ENCODE measurements around the gene NPTN.
A peak's percentile ranks its signal among the peaks of the same experiment; 100 is the strongest.
"Not testable (repeated sequence)": the region's sequence is repeated elsewhere in the genome, so short reads cannot be mapped to it uniquely, and the experiment has no call there.

The NPTN gene

GRCh38 chr15:73633111-73633990 is at the start of gene NPTN:
NPTN (minus strand) TSS chr15:73633389; CDS start chr15:73633215, 174 bp downstream.
- peak; percentile 65 for DNase-seq

- DNase-seq: no peak
Measured at GRCh38 chr15:73682600-73683090, 49.5 kb upstream of the NPTN start.

DNA sequence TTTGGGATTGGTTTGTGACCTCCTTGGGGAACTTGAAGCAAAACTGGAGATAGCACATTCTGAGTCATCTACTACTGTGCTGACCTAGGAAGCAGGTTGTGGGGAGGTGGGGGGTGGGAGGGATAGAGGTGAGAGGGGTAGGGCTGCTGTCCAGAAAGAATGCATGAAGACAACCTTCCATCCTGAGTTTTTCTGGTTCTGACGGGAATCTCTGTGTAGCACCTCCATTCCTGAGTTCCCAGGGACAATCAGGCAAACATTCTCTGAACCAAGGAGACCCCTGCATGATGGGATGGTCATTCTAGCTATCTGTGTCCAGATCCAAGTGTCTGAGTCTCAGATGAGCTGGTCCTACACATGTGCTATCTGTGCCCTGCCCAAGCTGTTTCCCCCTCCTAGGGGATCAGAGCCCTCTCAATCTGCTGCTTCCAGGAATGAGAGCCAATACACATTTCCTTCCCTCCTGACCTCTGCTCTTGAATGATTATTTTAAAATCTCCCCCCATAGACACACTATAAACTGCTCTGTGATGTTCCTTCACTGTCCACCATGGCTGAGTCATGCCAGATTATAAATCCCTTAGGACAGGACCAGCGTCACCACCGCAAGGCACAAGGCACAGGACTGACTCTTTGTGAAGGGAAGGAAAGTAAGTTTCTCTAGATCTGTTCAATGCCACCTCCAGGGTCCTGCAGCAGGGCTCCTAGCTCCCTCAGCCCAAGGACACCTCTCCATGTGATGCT is 48.8 kb upstream of the NPTN start:
- DNase-seq: no peak

GRCh38 chr15:73681063-73681462 is 47.9 kb upstream of the NPTN start:
- DNase-seq: no peak

DNA sequence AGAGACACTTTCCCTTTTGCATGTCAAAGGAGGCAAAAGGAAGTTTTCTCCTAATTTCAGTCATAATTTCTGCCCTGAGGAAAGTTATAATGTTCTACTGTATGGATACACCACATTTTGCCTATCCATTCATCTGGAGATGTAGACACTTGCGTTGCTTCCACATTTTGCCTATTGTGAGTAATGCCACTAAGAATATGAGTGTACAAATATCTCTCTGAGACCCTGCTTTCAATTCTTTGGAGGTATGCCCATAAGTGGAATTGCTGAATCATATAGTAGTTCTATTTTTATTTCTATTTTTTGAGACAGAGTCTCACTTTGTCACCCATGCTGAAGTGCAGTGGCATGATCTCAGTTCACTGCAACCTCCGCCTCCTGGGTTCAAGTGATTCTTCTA is 47.4 kb upstream of the NPTN start:
- DNase-seq: no peak

- DNase-seq: no peak
Measured at GRCh38 chr15:73679964-73680363, 46.8 kb upstream of the NPTN start.

GRCh38 chr15:73679180-73679579 is 46.0 kb upstream of the NPTN start:
- no peak for DNase-seq

DNA sequence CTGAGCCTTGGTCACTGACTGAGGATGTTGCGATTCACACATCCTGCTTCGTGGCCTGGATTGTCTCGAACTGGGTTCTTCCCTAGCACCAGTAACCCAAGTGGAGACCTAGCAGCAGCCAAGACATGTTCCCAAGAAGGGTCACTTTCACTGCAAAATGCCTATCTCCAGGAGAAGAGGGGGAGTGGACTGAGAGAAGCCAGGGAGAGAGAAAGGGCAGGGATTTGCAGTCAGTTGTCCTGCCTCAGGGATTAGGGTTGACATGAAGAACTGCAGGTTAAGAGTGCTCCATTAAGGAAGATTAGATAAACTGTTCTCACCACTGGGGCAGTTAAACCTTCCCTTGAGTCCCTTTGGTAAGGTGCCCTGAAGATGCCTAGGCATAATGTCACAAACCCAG is 45.3 kb upstream of the NPTN start:
- DNase-seq: no peak

DNA sequence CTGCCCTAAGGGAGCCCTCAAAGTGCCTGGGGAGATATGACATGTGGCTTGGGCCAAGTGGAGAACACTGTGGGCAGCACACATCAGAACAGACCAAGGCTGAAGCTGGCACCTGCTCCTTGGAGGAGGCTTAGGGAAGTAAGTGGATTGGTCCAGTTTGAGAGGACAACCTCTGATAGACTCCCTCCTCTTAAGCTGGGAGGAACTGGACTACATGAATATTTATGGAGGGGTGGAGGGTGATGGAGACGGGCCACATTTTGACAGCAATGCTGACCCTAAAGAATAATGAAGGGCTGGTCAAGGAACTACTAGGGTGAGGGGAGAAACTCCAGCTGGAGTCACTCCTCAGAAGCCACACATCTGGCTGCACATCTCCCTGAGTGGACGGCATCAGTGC is 44.5 kb upstream of the NPTN start:
- DNase-seq: no peak

DNA sequence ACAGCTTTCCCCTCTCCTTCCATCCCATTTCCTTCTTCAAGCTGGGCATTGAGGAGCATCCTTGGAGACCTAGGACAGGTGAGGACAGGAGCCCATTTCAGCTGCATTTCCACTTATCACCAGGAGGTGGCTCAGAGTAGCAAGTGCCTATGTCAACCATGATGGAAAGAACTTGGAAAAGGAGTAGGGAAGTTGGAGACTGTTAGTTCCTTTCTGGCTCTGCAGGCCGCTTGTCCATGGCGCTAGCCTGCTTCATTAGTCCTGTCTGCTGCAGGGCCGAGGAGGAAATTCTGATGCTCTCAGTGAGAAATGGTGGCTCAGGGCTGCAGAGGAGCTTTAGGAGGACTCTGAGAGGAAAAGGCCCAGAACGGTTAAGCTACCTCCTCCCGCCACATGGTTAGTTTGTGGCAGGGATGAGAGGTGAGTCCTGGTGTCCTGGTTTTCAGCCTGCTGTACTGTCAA is 44.0 kb upstream of the NPTN start:
- peak; percentile 6 for DNase-seq

- DNase-seq: no peak
Measured at GRCh38 chr15:73674587-73674986, 41.4 kb upstream of the NPTN start.

GRCh38 chr15:73660455-73660854 is 27.3 kb upstream of the NPTN start:
- no peak for DNase-seq

DNA sequence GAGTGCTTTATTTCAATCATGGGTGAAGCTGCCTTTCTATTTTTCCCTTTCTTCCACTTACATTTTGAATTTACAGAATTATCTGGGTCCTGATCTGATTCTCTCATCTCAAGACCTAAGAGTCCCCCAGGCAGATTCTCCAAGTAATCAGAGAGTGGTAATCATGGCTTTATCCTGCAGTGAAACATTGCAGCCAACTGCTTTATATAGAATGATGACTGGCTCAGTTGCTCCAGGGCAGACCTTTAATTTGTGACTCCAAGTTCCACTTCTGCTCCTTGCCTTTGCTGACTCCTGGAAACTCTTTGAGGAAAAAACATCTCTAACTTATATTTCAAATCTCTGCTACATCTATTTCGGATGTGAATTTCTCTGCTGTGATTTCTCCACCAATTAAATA is 25.5 kb upstream of the NPTN start:
- no peak for DNase-seq

DNA sequence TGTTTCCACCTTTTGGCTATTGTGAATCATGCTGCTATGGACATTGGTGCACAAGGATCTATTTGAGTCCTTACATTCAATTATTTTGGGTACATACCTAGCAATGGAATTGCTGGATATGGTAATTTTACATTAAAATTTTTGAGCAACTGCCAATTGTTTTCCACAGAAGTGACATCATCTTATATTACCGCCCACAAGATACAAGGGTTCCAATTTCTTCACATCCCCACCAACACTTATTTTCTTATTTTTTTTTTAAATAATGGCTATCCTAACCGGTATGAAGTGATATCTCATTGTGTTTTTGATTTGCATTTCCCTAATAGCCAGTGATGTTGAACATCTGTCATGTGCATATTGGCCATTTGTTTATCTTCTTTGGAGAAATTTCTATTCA is 22.5 kb upstream of the NPTN start:
- no peak for DNase-seq

DNA sequence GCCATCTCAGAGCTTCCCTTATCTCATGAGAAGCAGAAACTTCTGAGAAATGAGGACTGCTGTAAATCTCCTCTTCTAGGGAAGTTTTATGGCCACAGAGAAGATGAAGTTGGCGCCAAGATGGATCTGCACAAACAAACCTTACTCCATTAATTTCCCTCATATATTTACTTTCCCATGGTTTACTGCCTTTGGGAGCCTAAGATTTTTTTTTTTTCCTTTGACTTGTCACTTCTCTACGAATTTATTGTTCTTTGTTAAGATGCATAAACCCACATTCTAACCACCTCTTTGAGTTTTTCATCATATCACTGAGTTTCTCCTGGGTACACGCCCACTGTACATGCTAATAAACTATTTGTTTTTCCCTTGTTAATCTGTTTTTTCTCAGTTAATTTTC is 21.5 kb upstream of the NPTN start:
- DNase-seq: peak; percentile 7

GRCh38 chr15:73650416-73651126 is 17.4 kb upstream of the NPTN start:
- no peak for DNase-seq

DNA sequence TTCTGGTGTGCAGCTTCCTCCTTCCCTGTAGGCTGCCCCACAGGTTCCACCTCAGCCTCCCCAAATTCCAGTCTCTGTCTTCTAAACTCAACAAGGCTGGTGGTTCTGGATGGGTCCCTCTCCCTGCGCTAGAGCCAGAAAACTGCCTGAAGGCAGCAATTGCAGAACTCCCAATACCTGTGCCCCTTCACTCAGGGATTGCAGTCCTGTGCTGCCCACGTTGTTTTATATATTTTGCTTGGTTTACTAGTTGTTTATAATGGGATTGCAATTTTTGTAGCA is 14.8 kb upstream of the NPTN start:
- no peak for DNase-seq

DNA sequence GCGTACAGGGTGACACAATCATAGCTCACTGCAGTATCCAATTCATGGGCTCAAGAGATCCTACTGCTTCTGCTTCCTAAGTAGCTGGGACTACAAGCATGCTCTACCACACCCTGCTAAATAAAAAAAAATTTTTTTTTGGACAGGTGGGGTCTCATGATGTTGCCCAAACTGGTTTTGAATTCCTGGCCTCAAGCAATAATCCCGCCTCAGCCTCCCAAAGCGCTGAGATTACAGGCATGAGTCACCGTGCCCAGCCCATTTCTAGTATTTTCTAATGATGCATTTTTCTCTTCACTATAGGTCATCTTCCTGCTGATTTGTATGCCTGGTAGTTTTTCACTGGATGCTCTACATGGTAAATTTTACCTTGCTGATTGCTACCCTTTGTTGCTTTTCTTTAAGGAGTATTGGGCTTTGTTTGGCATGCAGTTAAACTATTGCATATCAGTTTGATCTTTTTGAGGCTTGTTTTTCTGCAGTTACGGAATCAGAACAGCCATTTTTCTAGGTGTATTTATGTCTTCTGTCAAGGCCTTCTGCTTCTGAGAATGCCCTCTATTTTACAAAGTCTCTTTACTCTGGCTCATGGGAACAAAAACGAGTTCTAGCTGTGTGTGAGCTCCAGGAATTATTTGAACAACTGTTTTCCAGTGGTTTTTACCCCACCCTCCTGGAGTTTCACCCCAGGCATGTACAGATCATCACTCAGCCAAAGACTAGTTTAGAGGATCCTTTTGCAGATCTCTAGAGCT is 14.2 kb upstream of the NPTN start:
- DNase-seq: no peak

- DNase-seq: not testable (repeated sequence)
Measured at GRCh38 chr15:73639464-73639863, 6.3 kb upstream of the NPTN start.

DNA sequence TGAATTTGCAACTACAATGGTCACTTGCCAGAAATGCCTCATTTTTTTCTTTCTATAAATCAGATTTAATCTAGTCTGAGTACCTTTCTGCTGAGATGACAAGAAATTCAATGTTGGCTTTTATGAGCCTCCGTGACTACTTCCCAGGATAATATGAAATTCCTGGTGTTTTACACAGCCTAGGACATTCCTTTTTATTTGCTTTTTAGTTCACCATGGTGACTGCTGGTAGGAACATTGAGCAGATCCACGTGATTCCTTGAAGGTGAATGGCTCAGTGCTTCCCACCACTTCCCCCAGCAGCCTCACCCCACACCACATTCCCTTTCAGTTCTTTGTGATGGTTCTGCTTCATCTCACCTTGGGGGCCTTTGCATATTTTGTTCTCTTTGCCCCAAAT is 4.3 kb upstream of the NPTN start:
- DNase-seq: no peak

- no peak for DNase-seq
Measured at GRCh38 chr15:73633991-73634495, 854 bp upstream of the NPTN start.

DNA sequence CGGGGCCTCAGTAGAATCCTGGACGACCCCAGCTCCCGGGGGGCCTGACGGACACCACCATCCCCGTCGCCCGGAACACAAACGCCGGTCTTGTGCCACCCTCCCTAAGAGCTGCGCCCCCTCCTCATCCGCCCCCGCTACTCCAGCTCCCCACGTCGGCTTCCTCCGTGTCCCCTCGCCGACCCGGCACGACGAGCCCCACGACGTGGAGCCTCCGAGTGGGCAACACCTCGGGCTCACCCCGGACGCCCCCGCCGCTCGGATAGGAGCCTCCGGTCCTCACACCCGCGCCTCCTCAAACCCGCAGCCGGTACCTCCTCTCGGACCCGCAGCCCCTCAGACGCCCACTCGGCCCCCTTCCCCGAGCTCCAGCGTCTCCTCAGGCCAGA is 525 bp downstream of the NPTN start:
- no peak for DNase-seq

Measured in DMS79 treated with DMSO at 0.1 percent for 48 hours (cell line).